ENCODE measurements around the gene EPHA3.

- no peak for TF ChIP-seq EP300 (IDR thresholded peaks at IDR 0.05)
- no peak for TF ChIP-seq CTCF (IDR thresholded peaks at IDR 0.05)
These were observed 153.3 kb downstream of the EPHA3 start for GRCh38 chr3:89260721-89261120.

Measured in suprapubic skin (tissue), 3 donors.